GM19099 (cell line): ENCODE measurements around the gene WNT16.

ENCODE experiments used
- POLR2A ChIP-seq: IDR thresholded peaks from 3 replicates; pipeline ENCODE4 v1.6.1; 2011; ENCODE audit warnings: low read depth; ENCODE audit not compliant: insufficient read length; ENCODE audit errors: extremely low read depth

Gene WNT16

GRCh38 chr7:121371883-121372282 is 43.1 kb downstream of the WNT16 start:
- no peak for TF ChIP-seq POLR2A

- TF ChIP-seq POLR2A = no peak
These were observed 43.7 kb downstream of the WNT16 start for GRCh38 chr7:121372376-121373010.

GRCh38 chr7:121373177-121373576 is 44.4 kb downstream of the WNT16 start:
- no peak for TF ChIP-seq POLR2A

- no peak for TF ChIP-seq POLR2A
These were observed 48.2 kb downstream of the WNT16 start for GRCh38 chr7:121376979-121377378.

GRCh38 chr7:121379930-121380329 is 51.1 kb downstream of the WNT16 start:
- TF ChIP-seq POLR2A = no peak

- TF ChIP-seq POLR2A = no peak
These were observed 53.7 kb downstream of the WNT16 start for GRCh38 chr7:121382473-121382872.

- no peak for TF ChIP-seq POLR2A
These were observed 54.6 kb downstream of the WNT16 start for GRCh38 chr7:121383235-121383910.

- no peak for TF ChIP-seq POLR2A
These were observed 55.5 kb downstream of the WNT16 start for GRCh38 chr7:121384265-121384664.

- no peak for TF ChIP-seq POLR2A
These were observed 56.4 kb downstream of the WNT16 start for GRCh38 chr7:121385056-121385799.

- TF ChIP-seq POLR2A = no peak
These were observed 57.0 kb downstream of the WNT16 start for GRCh38 chr7:121385800-121386179.

GRCh38 chr7:121388950-121389349 is 60.1 kb downstream of the WNT16 start:
- TF ChIP-seq POLR2A = no peak

GRCh38 chr7:121390109-121390508 is 61.3 kb downstream of the WNT16 start:
- TF ChIP-seq POLR2A = no peak

GRCh38 chr7:121390617-121391016 is 61.8 kb downstream of the WNT16 start:
- no peak for TF ChIP-seq POLR2A
